Activated naive CD4-positive, alpha-beta T cell treated with anti-CD3 and anti-CD28 coated beads for 36 hours (primary cell): ENCODE results near the gene IL15RA. TPM values are rescaled to one million over a fixed set of nuclear protein-coding genes. Genes with fewer than 3 reads are reported as not detected.
"Not testable (repeated sequence)": the region's sequence is repeated elsewhere in the genome, so short reads cannot be mapped to it uniquely, and the experiment has no call there.

Experiments used
- CTCF ChIA-PET: fragments of 350-600 bp; sonication (Branson Sonifier 250); formaldehyde crosslinking; loops from one replicate; lab custom pipeline; 2021; ENCODE audit warnings: antibody characterized with exemption; lab: Charles Lee
- DNase-seq: peaks from one replicate; pipeline ENCODE4 v3.0.0-alpha.2; 2020
- H3K27ac Mint-ChIP-seq: one replicate; pipeline ENCODE4 v1.8.0; 2021; ENCODE audit warnings: mild to moderate bottlenecking, mixed read lengths
- H3K27me3 Mint-ChIP-seq: one replicate; pipeline ENCODE4 v1.8.0; 2021; ENCODE audit warnings: low read depth, mixed read lengths
- H3K36me3 Mint-ChIP-seq: one replicate; pipeline ENCODE4 v1.8.0; 2021; ENCODE audit warnings: low read depth, mixed read lengths
- H3K4me1 Mint-ChIP-seq: one replicate; pipeline ENCODE4 v1.8.0; 2021; ENCODE audit warnings: low read depth, mixed read lengths
- H3K4me3 Mint-ChIP-seq: one replicate; pipeline ENCODE4 v1.8.0; 2021; ENCODE audit warnings: mild to moderate bottlenecking, moderate library complexity, mixed read lengths
- H3K9me3 Mint-ChIP-seq: one replicate; pipeline ENCODE4 v1.8.0; 2021; ENCODE audit warnings: mixed read lengths
- intact Hi-C: fragments of 100-400 bp; cut with micrococcal nuclease; formaldehyde crosslinking; loops from one replicate; pipeline ENCODE4 v1.15.1; 2023
- total RNA-seq, 2 experiments: library from RNA; stranded (reverse); gene quantifications; one replicate each; pipeline ENCODE4 v1.2.3, GENCODE V29; 2021

IL15RA gene
- total RNA-seq, 2 experiments from 2014 or later, result 14.7 to 16.3 TPM

DNA sequence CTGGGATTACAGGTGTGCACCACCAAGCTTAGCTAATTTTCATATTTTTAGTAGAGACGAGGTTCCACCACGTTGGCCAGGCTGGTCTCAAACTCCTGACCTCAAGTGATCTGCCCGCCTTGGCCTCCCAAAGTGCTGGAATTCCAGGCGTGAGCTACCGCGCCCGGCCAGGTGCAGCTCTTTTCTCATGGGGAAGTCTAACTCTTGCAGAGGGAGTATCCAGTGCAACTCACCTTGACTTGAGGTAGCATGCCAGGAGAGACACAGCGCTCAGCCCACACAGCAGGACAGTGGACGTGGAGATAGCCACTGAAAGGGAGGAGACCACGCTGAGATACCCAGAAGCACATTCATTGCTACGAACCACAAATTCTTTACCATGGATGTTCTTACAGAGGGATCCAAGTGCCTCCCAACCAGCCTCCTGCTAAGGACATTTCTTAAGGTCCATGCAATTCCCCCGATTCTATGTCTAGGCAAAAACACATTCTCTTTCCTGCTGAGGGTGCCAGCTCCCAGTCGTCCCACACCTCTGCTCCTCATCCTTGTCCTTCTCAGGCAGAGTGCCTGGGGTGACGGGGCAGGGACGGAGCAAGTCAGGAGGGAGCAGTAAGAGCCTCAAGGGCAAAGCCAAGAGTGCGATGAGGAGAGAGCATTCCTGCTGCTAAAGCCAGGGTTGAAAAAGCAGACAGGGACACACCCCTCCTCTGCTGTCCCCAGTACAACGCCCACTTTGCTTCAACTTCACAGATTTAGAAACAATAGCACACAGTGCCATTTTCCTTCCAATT is 21.0 kb downstream of the IL15RA start:
- Mint-ChIP-seq H3K27me3 (no peaks in the 10 kb centered on the region), H3K27ac (no peak overlapping the region), H3K9me3 (no peaks in the 10 kb centered on the region), H3K4me3 (no peak overlapping the region), H3K4me1 (no peaks in the 10 kb centered on the region), H3K36me3 (peaks cover 24% of the 10 kb centered on the region)
- CTCF ChIA-PET, result interaction anchor here (0.7 kb wide), 1 partner anchor 19 kb away, joined by 3 read pairs; no protein-coding TSS in a partner anchor
- intact Hi-C loops, result no loop called here
- no peak for DNase-seq

DNA sequence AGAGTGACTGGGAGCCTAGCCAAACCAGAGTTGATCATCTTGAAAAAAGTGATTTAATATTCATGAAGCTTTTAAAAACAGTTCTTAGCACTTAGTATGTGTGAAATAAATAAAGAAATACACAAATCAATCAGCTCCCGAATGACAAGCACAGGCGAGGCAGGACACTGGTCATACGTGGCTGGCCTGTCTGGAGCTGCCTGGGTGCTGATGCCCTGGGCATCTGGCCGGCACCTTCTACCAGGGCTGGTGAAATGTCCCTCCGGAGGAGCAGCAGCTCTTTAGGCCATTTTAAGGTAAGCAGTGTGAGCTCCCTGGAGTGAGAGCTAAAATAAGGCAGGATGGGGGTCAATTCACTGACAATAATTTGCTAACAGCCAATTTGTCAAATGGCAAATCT is 23.7 kb downstream of the IL15RA start:
- CTCF ChIA-PET, result no interaction called here
- DNase-seq, result no peak
- Mint-ChIP-seq H3K27ac (no peak overlapping the region), H3K9me3 (no peaks in the 10 kb centered on the region), H3K4me3 (no peak overlapping the region), H3K27me3 (no peaks in the 10 kb centered on the region), H3K4me1 (no peaks in the 10 kb centered on the region), H3K36me3 (peaks cover 10% of the 10 kb centered on the region)
- intact Hi-C loops, result no loop called here

DNA sequence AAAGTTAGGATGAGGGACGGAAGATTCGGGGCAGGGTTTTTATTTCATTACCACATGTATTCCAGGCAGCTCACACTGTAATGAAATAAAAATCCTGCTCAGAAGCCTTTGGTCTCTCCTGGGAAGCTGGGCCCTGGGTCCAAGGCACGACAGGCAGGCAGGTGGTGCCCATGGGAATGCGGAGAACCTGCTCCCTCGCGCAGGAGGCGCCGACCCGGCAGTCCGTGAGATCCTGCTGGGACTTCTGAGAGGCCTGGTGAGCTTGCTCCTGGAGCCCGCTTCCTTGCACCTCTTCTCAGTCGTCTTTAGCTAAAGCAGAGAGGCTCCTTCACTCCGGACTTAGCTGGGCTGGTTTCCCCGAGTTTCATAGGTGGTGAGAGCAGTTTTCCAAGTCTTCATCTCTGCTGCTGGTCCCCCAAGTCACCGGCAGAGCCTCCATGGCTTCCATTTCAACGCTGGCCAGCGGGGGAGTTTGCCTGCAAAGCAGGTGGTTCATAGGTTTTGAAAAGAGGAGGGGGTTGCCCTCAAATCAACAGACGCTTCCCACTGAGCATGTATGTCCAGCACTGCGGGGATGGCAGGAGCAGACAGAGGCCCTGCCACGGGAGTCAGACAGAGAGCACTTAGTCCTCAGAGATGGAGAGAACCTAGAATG is 24.5 kb downstream of the IL15RA start:
- H3K4me3 Mint-ChIP-seq, result no peak overlapping the region
- no peaks in the 10 kb centered on the region for H3K9me3 Mint-ChIP-seq
- H3K4me1 Mint-ChIP-seq, result no peaks in the 10 kb centered on the region
- CTCF ChIA-PET, result interaction anchor here (1.0 kb wide), 1 partner anchor 78 kb away, joined by 3 read pairs; no protein-coding TSS in a partner anchor
- peaks cover 7% of the 10 kb centered on the region for H3K36me3 Mint-ChIP-seq
- intact Hi-C loops, result no loop called here
- no peak overlapping the region for H3K27ac Mint-ChIP-seq
- no peak for DNase-seq
- no peaks in the 10 kb centered on the region for H3K27me3 Mint-ChIP-seq

DNA sequence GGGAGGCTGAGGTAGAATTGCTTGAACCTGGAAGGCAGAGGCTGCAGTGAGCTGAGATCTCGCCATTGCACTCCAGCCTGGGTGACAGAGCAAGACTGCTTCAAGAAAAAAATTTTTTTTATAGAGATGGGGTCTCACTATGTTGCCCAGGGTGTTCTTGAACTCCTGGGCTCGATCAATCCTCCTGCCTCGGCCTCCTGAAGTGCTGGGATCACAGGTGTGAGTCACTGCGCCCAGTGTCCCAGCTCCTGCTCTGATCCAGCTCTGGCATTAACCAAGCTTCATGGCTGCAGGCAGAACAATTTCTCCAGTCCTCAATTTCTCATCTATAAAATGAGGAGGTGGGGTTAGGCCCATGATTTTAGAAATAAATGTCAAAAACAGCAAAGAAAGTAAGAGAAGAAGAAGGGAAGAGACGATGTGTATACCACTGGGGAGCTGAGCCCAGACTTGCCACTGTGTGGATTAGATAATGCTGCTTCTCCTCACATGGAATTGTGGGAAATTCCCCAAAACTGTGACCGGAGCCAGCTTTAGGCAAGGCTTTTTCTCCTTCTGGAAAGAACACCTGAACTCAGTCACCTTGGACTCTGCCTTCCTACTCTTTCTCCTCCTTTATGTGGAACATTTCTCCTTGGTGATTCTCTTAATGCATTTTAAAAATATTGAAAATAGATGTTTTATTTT is 25.5 kb downstream of the IL15RA start:
- no peak overlapping the region for H3K4me3 Mint-ChIP-seq
- no peaks in the 10 kb centered on the region for H3K4me1 Mint-ChIP-seq
- no peak for DNase-seq
- H3K36me3 Mint-ChIP-seq, result peaks cover 6% of the 10 kb centered on the region
- no peak overlapping the region for H3K27ac Mint-ChIP-seq
- H3K27me3 Mint-ChIP-seq, result no peaks in the 10 kb centered on the region
- no peaks in the 10 kb centered on the region for H3K9me3 Mint-ChIP-seq
- intact Hi-C loops, result no loop called here
- CTCF ChIA-PET, result interaction anchor here (0.6 to 1.0 kb wide), 2 partner anchors 19 to 79 kb away, joined by 3 read pairs; no protein-coding TSS in a partner anchor

DNA sequence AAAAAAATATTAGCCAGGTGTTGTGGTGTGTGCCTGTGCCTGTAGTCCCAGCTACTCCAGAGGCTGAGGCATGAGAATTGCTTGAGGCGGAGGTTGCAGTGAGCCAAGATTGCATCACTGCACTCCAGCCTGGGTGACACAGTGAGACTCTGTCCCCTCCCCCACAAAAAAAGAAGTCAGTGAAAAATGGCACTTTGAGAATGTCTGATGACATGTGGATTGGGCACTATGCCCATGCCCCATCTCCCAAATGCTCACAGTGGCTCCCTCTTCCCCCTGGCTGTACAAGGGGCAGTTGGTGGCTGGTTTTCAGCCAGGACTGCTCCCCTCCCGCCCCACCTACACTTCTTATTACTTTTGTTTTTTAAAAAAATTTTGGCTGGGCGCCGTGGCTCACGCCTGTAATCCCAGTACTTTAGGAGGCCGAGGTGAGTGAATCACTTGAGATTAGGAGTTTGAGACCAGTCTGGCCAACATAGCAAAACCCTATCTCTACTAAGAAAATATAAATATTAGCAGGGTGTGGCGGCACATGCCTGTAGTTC is 26.1 kb downstream of the IL15RA start:
- no peak overlapping the region for H3K27ac Mint-ChIP-seq
- CTCF ChIA-PET, result interaction anchor here (0.6 kb wide), 3 partner anchors 20 to 200 kb away, joined by 3 to 7 read pairs (median 3); no protein-coding TSS in a partner anchor

DNA sequence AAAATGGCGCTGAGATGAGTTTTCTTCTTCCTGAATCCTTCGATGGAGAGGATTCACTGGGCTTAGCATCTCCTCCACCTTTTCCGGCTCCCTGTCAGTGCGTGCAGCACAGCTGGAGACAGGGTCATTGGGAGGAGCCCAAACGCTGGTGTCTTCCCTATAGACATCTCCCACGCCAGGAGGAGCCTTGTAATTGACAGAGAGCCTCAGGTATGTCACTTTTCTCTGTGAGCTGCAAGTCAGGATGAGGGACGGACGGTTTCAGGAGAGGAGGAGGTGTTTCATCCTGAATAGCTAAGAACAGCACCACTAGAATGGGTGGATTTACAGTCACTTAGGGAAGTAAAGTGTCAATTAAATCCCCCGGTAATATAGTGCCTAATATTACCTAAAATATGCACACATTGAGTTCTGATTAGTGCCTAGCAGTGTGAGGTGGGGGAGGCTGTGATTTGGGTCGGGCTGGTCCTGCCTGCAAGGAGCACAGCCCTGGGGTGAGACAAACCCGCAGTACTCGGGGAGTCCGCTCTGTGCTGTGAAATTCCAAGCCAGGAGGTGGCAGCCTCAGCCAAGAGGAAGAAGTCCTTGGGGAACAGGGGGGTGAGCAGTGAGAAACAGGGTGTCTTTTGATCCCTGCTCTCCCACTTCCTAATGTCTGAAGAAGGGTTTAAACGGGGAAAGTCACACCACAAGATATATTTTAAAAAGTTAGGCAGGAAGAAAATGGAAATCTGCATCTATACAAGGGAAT is 28.2 kb downstream of the IL15RA start:
- intact Hi-C loops, result loop anchor here (1.0 to 10.0 kb wide), 2 partner anchors 139 to 446 kb away; no protein-coding TSS in a partner anchor
- Mint-ChIP-seq H3K27ac (no peak overlapping the region), H3K9me3 (no peaks in the 10 kb centered on the region), H3K4me3 (no peak overlapping the region), H3K4me1 (peaks cover 10% of the 10 kb centered on the region), H3K27me3 (no peaks in the 10 kb centered on the region), H3K36me3 (peaks cover 6% of the 10 kb centered on the region)
- peak; percentile 78 for DNase-seq
- CTCF ChIA-PET, result interaction anchor here (0.6 to 1.3 kb wide), 4 partner anchors 16 to 167 kb away, joined by 3 to 7 read pairs (median 4); no protein-coding TSS in a partner anchor

More for the DNA sequence above, 26.1 kb downstream of the IL15RA start:
- H3K27me3 Mint-ChIP-seq, result no peaks in the 10 kb centered on the region
- no peak for DNase-seq
- H3K9me3 Mint-ChIP-seq, result no peaks in the 10 kb centered on the region
- intact Hi-C loops, result no loop called here
- H3K4me3 Mint-ChIP-seq, result no peak overlapping the region
- H3K36me3 Mint-ChIP-seq, result peaks cover 6% of the 10 kb centered on the region
- H3K4me1 Mint-ChIP-seq, result peaks cover under 1% of the 10 kb centered on the region

DNA sequence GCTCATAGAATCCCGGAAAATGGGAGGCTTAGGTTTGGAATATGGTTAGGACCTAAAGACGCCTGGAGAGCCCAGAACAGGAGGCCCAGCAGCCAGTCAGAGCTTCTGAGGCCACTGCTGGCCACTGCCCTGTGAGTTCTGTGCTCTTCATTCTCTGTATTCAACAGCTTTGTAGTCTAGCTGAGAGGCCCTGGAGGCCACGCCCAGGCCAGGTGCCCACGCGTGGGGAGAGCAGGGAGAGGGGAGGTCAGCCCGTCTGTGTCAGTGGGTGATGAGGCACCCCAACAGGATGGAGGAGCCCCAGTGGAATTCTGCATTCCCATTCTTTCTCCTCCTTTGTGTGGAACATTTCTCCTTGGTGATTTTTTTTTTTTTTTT is 29.1 kb downstream of the IL15RA start:
- peaks cover 10% of the 10 kb centered on the region for H3K4me1 Mint-ChIP-seq
- H3K9me3 Mint-ChIP-seq, result no peaks in the 10 kb centered on the region
- no peak overlapping the region for H3K27ac Mint-ChIP-seq
- CTCF ChIA-PET, result interaction anchor here (0.7 to 1.3 kb wide), 3 partner anchors 15 to 168 kb away, joined by 4 to 7 read pairs (median 4); no protein-coding TSS in a partner anchor
- no peaks in the 10 kb centered on the region for H3K27me3 Mint-ChIP-seq
- peaks cover 6% of the 10 kb centered on the region for H3K36me3 Mint-ChIP-seq
- intact Hi-C loops, result loop anchor here (10.0 kb wide), 1 partner anchor 447 kb away; no protein-coding TSS in a partner anchor
- no peak for DNase-seq
- H3K4me3 Mint-ChIP-seq, result no peak overlapping the region

DNA sequence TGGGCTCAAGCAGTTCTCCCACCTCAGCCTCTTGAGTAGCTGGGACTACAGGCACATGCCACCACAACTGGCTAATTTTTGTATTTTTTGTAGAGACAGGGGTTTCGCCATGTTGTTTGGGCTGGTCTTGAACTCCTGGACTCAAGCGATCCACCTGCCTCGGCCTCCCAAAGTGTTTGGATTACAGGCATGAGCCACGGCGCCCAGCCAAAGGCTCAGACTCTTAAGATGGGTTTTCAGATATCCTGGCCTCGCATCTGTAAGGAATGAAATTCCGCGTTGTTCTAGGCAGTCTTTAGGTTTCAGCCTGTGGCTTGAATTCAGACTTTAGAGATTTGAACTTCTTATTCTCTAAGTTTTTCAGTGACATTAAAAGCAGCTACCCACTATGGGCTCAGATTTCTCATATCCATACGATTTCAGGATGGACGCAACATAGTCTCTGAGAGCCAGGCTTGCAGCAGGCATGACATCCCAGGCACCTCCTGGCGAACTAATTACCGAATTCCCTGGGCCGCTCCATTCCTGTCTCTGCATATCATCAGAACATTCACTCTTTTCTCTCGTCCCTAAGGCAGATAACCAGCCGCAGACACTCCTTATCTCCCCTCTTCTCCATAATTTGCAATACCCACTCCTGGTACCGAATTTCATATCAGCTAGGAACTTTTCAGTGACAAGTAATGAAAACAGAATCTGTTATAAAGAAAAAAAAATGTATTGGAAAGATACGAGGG is 29.7 kb downstream of the IL15RA start:
- H3K4me1 Mint-ChIP-seq, result peaks cover 10% of the 10 kb centered on the region
- H3K27ac Mint-ChIP-seq, result no peak overlapping the region
- no peaks in the 10 kb centered on the region for H3K27me3 Mint-ChIP-seq
- CTCF ChIA-PET, result interaction anchor here (1.0 to 1.3 kb wide), 2 partner anchors 15 to 140 kb away, joined by 4 read pairs; no protein-coding TSS in a partner anchor
- H3K36me3 Mint-ChIP-seq, result peaks cover 4% of the 10 kb centered on the region
- H3K4me3 Mint-ChIP-seq, result no peak overlapping the region
- H3K9me3 Mint-ChIP-seq, result no peaks in the 10 kb centered on the region
- DNase-seq, result no peak
- intact Hi-C loops, result loop anchor here (10.0 kb wide), 1 partner anchor 447 kb away; no protein-coding TSS in a partner anchor

DNA sequence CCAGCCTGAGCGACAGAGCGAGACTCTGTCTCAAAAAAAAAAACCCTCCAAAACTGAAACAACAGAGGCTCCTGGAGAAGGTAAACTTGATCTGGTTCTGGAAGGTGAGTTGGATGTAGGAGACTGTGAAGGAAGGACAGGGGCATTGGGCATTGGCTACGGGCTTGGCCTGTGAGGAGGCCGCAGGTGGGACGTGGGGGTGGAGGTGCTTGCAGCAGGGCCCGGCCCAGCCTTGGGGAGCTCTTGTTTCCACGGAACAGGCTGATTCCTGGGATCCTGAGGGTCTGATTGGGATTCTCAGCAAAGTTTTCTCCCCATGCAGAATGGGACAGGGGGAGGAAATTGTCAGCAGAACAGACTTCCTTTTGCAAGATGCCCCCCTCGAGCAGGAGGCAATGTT is 30.6 kb downstream of the IL15RA start:
- Mint-ChIP-seq H3K4me1 (peaks cover 10% of the 10 kb centered on the region), H3K4me3 (no peak overlapping the region), H3K36me3 (peaks cover under 1% of the 10 kb centered on the region), H3K9me3 (no peaks in the 10 kb centered on the region), H3K27ac (no peak overlapping the region), H3K27me3 (no peaks in the 10 kb centered on the region)
- intact Hi-C loops, result loop anchor here (10.0 kb wide), 1 partner anchor 448 kb away; no protein-coding TSS in a partner anchor
- no peak for DNase-seq
- CTCF ChIA-PET, result no interaction called here

DNA sequence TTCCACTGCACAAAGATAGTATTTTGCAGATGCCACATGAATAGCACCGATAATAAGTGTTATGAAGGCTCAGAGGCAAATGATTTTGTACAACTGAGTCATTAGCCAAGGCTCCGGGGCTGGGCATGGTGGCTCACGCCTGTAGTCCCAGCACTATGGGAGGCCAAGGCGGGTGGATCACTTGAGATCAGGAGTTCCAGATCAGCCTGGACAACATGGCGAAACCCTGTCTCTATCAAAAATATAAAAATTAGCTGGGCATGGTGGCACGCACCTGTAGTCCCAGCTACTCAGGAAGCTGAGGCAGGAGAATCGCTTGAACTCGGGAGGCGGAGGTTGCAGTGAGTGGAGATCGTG is 30.9 kb downstream of the IL15RA start:
- CTCF ChIA-PET, H3K9me3 Mint-ChIP-seq, DNase-seq, H3K4me3 Mint-ChIP-seq, H3K27me3 Mint-ChIP-seq, H3K36me3 Mint-ChIP-seq, H3K27ac Mint-ChIP-seq: not testable (repeated sequence)
- intact Hi-C loops, result loop anchor here (10.0 kb wide), 1 partner anchor 448 kb away; no protein-coding TSS in a partner anchor
- peaks cover 10% of the 10 kb centered on the region for H3K4me1 Mint-ChIP-seq
